GM12872 (cell line): ENCODE measurements around the gene SLCO2B1.

Experiments
- CTCF ChIP-seq: IDR thresholded peaks from 3 replicates; pipeline ENCODE4 v1.5.1; 2011; ENCODE audit warnings: low read depth, mild to moderate bottlenecking, low read length, moderate library complexity; ENCODE audit not compliant: insufficient read depth

Gene SLCO2B1

GRCh38 chr11:75166791-75167190, 15.9 kb downstream of the SLCO2B1 start:
- TF ChIP-seq CTCF = no peak

DNA sequence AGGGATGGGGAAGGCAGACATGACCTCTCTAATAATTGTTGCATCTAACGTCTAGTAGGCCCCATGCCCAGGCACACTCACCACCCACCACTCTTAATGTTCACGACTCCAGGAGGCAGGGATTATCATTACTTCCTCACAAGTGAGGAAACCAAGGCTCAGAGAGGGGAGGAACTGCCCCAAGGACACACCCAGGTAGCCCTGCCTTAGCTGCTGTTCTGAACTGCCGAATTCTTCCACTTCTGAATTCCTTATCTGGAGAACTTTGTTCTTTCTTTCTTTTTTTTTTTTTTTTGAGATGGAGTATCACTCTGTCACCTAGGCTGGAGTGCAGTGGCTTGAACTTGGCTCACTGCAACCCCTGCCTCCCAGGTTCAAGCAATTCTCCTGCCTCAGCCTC, 16.7 kb downstream of the SLCO2B1 start:
- no peak for TF ChIP-seq CTCF

DNA sequence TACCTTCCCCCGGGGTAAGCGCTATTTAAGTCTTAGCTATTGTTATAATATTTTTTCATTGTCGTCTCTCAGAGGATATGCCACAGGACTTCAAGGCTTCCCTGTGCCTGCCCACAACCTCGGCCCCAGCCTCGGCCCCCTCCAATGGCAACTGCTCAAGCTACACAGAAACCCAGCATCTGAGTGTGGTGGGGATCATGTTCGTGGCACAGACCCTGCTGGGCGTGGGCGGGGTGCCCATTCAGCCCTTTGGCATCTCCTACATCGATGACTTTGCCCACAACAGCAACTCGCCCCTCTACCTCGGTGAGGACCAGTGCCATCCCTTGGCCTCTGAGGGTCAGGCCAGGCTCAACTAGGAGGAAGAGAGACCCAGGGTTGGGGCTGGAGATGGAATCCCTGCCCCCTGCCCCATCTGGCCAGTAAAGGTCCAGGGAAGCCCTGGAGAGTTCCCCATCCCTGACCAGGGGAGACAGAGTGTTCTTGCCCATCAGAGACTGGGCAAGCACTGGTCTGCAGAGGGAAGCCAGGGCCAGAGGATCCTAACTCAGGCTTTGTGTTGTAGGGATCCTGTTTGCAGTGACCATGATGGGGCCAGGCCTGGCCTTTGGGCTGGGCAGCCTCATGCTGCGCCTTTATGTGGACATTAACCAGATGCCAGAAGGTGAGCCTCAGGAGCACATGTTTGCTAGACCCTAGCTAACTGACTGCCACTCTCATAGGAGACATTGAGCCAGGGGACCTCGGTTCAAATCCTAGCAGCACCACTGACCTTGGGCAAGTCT, 18.4 kb downstream of the SLCO2B1 start:
- no peak for TF ChIP-seq CTCF

DNA sequence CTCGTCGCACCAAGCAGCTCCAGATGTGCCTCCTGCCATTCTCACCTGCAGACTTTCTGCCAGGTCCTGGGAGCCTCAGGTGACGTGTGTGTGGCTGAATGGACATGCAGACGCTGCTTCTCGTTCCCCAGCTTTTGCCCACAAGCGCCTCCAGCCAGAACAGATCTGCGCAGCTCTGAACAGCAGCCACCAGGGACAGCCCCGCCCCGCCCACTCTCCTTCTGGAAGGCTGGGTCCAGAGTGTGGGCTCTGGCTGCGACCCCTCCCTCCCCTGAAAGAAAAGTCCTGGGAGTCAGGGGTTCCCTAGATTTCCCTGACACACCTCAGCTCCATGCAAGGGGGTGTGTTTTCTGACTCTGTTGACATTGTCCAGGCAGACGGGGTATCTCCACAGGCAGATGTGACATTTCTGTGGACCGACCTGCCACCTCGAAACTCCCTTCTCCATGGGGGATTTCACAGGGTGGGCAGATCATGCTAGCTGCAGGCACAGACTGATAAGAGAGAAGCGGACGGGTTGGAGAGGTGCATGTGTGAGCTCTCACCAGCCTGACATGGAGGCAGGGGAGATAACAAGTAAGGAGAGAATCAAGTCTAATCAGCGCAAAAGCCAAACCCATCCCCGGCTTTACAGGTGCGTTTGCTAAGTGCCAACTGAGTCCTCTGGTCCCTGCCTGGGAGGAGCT, 19.8 kb downstream of the SLCO2B1 start:
- no peak for TF ChIP-seq CTCF

DNA sequence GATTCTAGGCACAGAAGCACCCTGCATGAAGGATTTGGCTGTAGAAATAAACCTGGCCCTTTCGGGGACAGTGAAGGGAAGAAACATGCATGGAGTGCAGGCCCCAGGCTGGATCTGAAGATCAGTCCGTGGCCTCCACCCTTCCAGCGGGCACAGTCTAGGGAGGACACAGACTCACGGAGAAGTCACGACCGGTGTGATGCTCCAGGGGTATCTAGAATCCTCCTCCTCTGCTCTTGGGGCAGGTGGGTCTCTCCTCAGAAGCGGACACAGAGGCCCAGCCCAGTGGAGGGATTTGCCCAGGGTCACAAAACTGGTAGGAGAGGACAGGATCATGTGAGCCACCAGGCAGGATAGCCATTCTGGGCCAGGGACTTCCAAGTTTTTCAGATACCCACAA, 22.4 kb downstream of the SLCO2B1 start:
- no peak for TF ChIP-seq CTCF

- no peak for TF ChIP-seq CTCF
Measured at GRCh38 chr11:75174781-75175370, 24.0 kb downstream of the SLCO2B1 start.

DNA sequence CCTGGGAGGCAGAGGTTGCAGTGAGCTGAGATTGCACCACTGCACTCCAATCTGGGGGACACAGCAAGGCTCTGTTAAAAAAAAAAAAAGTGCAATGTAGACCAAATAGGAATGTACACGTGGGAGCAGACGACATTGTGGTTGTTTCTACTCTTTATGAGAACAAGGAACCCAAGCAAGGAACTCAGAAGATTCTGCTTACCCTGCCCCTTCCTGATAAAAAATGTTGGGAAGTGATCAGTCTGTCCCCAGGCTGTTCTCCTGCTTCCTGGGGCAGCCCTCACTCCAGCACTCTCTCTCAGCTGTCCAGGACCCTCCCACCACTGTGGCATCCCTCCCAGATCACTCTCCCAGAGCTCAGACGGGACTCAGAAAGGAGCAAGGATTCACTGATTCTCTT, 31.8 kb downstream of the SLCO2B1 start:
- no peak for TF ChIP-seq CTCF
